HUES64 (cell line): ENCODE results near the gene ACP7. TPM values are rescaled to one million over a fixed set of nuclear protein-coding genes. Genes with fewer than 3 reads are reported as not detected.
A peak's percentile ranks its signal among the peaks of the same experiment; 100 is the strongest.

Experiments
- H3K27ac ChIP-seq: 2 replicates; pipeline ENCODE4 v1.7.0; 2013; ENCODE audit warnings: low read depth, low read length, inconsistent platforms
- H3K27me3 ChIP-seq: 2 replicates; pipeline ENCODE4 v1.6.1; 2013; ENCODE audit warnings: mild to moderate bottlenecking, low read length; ENCODE audit not compliant: insufficient read depth
- H3K36me3 ChIP-seq: 2 replicates; pipeline ENCODE4 v1.6.1; 2013; ENCODE audit warnings: mild to moderate bottlenecking, low read length; ENCODE audit not compliant: insufficient read depth
- H3K4me1 ChIP-seq: 2 replicates; pipeline ENCODE4 v1.6.1; 2013; ENCODE audit warnings: mild to moderate bottlenecking, low read length, moderate library complexity; ENCODE audit not compliant: insufficient read depth
- H3K4me3 ChIP-seq: 2 replicates; pipeline ENCODE4 v1.5.1; 2013; ENCODE audit warnings: mild to moderate bottlenecking, low read length, moderate library complexity
- H3K9ac ChIP-seq: 2 replicates; pipeline ENCODE4 v1.6.1; 2013; ENCODE audit warnings: mild to moderate bottlenecking, low read depth, low read length
- H3K9me3 ChIP-seq: 2 replicates; pipeline ENCODE4 v1.6.1; 2013; ENCODE audit warnings: low read depth, low read length; ENCODE audit not compliant: insufficient read depth
- WGBS: fragments of 150-250, 120-280 bp; methylation state at CpG from one replicate; pipeline ENCODE4 v1.1.7; 2013; ENCODE audit warnings: missing lambda C conversion rate; 5-methylcytosine and 5-hydroxymethylcytosine counted together
- polyA plus RNA-seq, 2 experiments: library from polyadenylated mRNA; stranded (reverse); fragments of 50-300 nt; gene quantifications; one replicate each; pipeline ENCODE4 v1.2.3, GENCODE V29; 2013

The ACP7 gene, protein sequence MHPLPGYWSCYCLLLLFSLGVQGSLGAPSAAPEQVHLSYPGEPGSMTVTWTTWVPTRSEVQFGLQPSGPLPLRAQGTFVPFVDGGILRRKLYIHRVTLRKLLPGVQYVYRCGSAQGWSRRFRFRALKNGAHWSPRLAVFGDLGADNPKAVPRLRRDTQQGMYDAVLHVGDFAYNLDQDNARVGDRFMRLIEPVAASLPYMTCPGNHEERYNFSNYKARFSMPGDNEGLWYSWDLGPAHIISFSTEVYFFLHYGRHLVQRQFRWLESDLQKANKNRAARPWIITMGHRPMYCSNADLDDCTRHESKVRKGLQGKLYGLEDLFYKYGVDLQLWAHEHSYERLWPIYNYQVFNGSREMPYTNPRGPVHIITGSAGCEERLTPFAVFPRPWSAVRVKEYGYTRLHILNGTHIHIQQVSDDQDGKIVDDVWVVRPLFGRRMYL
- polyA plus RNA-seq (2013, experiment 1 of 2): 0.10 TPM
- polyA plus RNA-seq (2013, experiment 2 of 2): 0.19 TPM

DNA sequence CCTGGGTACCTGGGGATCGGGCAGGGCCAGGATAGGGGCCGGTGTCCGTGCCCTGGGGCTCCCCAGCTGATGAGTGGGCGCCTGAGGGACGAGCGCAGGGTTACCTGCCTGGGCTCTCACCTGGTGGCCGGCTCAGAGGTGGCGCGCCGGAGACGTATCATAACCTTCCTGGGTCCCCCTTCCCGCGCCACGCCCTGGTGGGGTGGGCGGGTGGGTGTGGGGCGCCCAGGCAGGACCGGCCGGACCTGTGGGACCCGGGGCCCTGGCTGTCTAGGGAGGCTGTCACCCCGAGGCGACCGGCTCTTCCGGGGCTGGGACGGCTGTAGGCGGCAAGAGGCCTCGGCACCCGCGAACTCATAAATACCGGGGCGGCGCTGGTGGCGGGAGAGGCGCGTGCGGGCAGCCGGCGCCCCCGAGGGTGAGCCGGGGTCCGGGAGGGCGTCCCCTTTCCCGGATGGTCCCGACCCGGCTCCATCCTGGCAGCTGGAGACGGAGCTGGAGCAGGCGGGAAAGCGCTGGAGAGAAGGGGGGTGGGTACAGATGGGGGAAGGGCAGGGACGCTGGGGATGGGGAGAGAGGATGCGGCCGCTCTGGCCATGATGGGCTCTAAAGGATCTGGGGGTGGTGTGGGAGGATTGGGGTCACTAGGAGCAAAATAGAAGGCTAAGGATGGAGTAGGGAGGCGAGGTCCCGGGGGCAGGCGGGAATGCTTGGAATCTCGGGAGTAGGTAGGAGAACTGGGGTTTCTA, at the start of gene ACP7:
Gene ACP7 (plus strand): TSS at position 386 of the 749 bp plus-strand sequence. CDS start 902 bp downstream, outside the sequence.
- Histone ChIP-seq H3K9ac (0 out of 2 replicates have a peak within 1 kb of the TSS, but pooled peaks have one; percentile 17), H3K27me3 (peaks cover 43% of the 10 kb centered on the region), H3K27ac (no peak within 1 kb of the TSS), H3K4me3 (peak within 1 kb of the TSS; percentile 58), H3K36me3 (no peaks in the 10 kb centered on the region), H3K9me3 (no peaks in the 10 kb centered on the region), H3K4me1 (peaks cover 4% of the 10 kb centered on the region; the same call in 1 of the 2 replicates)
- 5% methylated on average over 54 of the region's 54 CpGs for WGBS

DNA sequence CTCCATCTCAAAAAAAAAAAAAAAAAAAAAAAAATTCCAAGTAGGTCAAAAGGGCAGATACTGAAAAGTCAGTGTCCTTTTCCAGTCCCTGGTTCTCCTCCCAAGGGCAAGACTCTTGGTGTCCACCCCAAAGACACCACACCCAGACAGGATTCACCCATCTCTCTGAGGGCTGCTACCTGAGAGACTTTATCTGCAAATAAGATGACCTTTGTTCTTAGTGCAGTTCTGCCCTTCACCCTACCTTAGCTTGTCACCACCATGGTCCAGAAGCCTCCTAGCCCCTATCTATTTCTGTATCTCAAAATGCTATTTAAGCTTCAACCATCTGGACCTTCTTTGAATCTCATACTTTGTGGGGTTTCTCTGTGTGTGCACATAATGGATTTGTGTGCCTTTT, 47.6 kb upstream of the ACP7 start:
- no peaks in the 10 kb centered on the region for H3K36me3 ChIP-seq
- H3K9ac ChIP-seq: no peak overlapping the region
- H3K9me3 ChIP-seq: no peaks in the 10 kb centered on the region
- no peaks in the 10 kb centered on the region; the same call in 1 of the 2 replicates for H3K27me3 ChIP-seq
- no peak overlapping the region for H3K4me3 ChIP-seq
- 0 out of 2 replicates have a peak, but pooled peaks cover 4% of the 10 kb centered on the region for H3K4me1 ChIP-seq
- H3K27ac ChIP-seq: no peak overlapping the region

DNA sequence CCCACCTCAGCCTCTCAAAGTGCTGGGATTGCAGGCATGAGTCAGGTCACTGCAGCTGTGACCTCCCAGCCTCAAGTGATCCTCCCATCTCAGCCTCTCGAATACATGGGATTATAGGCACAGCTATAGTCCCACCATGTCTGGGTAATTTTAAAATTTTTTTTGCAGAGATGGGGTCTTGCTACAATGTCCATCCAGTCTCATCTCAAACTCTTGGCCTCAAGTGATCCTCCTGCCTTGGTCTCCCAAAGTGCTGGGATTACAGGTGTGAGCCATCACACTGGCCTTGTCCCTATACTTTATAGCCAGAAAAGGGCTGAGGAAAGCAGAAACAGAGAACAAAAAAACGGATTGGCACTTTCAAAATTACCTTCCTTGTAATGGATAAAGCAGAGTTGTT, 47.0 kb upstream of the ACP7 start:
- H3K27me3 ChIP-seq: no peaks in the 10 kb centered on the region; the same call in 1 of the 2 replicates
- WGBS: 80% methylated on average over 2 of the region's 2 CpGs
- no peaks in the 10 kb centered on the region for H3K36me3 ChIP-seq
- H3K4me1 ChIP-seq: 0 out of 2 replicates have a peak, but pooled peaks cover 4% of the 10 kb centered on the region
- no peak overlapping the region for H3K9ac ChIP-seq
- no peak overlapping the region for H3K4me3 ChIP-seq
- no peaks in the 10 kb centered on the region for H3K9me3 ChIP-seq
- no peak overlapping the region for H3K27ac ChIP-seq

DNA sequence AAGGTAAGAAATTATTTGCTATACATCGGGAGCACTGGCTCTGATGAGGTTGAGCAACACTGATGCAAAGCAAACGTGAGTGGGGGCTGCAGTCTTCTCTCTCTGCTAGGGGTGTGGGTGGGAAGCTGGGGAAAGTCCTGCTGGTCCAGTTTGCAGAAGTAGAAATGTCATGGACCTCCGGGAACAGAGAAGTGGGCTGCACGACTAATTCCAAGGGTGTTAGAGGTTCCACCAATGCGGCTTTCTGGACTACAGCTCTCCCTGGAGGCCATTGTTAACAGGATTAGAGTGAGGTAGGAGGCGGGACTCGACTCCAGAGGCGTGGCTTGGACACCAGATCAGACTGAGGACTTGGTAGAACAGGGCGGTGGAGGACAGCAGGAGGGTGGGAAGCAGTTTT, 46.1 kb upstream of the ACP7 start:
- Histone ChIP-seq H3K36me3 (no peaks in the 10 kb centered on the region), H3K27ac (no peak overlapping the region), H3K9ac (no peak overlapping the region), H3K4me3 (no peak overlapping the region), H3K9me3 (no peaks in the 10 kb centered on the region), H3K4me1 (no peaks in the 10 kb centered on the region), H3K27me3 (no peaks in the 10 kb centered on the region; the same call in 1 of the 2 replicates)
- WGBS: 25% methylated on average over 8 of the region's 9 CpGs

DNA sequence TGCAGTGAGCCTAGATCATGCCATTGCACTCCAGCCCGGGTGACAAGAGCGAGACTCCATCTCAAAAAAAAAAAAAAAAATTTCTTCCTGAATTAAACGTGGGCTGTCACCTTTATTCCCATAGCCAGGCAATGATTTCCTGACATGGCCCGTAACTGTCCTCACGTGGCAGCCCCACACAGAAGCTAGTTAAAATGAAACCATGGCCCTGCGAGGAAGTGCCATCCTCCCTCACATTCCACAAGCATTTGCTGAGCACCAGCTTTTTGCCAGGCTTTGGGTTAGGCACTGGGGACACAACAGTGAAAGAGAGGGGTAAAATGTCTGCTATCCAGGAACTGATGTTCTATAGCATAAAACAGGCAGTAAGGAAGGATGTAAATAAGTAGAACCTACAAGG, 38.7 kb upstream of the ACP7 start:
- peaks cover 13% of the 10 kb centered on the region for H3K9me3 ChIP-seq
- no peaks in the 10 kb centered on the region for H3K4me1 ChIP-seq
- H3K4me3 ChIP-seq: no peak overlapping the region
- H3K9ac ChIP-seq: no peak overlapping the region
- WGBS: 72% methylated on average over 6 of the region's 6 CpGs
- H3K27me3 ChIP-seq: no peaks in the 10 kb centered on the region
- no peaks in the 10 kb centered on the region for H3K36me3 ChIP-seq
- no peak overlapping the region for H3K27ac ChIP-seq

DNA sequence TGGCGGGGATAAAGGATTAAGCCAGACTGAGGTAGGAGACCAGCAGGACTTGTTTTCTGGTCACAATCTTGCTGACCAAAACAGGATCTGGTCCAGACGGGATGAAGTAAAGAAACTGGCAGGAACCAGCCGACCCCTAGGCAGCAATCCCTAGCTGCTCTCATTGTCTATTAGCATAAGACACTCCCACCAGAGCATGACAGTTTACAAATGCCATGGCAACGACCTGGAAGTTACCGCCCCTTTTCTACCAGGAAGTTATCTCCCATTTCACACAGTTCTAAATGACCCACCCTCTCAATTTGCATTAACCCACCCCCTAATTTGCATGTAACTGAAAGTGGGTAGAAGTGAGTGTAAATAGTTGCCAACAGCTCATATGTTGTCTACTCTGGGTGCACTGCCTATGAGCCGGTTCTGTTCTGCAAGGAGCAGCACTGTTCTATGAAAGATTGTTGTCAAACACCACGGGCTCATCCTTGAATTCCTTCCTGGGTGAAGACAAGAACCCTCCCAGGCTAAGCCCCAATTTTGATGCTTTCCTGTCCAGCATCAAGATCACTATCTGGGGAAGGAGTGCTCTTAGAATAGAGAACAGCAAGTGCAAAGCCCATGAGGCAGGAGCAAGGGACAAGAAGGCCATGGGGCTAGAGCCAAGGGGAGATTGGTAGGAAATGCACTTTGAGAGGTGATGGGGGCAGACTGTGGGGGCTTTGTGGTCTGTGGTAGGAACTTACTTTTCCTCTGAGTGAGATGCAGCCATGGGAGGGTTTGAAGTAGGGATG, 37.9 kb upstream of the ACP7 start:
- peaks cover 13% of the 10 kb centered on the region for H3K9me3 ChIP-seq
- no peak overlapping the region for H3K4me3 ChIP-seq
- no peaks in the 10 kb centered on the region for H3K27me3 ChIP-seq
- no peak overlapping the region for H3K9ac ChIP-seq
- WGBS: 64% methylated on average over 7 of the region's 7 CpGs
- no peaks in the 10 kb centered on the region for H3K36me3 ChIP-seq
- H3K27ac ChIP-seq: no peak overlapping the region
- no peaks in the 10 kb centered on the region for H3K4me1 ChIP-seq

DNA sequence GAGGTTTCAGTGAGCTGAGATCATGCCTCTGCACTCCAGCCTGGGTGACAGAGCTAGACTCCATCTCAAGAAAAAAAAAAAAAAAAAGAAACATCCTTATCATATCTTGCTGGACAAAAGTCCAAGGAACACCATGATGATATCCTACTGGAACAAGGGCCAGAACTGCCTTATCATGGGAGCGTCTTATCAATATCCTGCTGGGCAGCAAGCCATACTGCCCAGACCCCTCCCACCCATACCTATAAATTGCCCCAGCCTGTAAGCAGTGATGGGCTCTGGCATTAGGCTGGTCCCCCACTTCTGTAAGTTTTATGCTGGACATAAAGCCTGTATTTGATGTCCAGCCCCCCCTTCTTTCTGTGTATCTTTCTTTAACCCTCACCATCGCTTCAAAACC, 37.1 kb upstream of the ACP7 start:
- no peak overlapping the region for H3K9ac ChIP-seq
- H3K9me3 ChIP-seq: peaks cover 13% of the 10 kb centered on the region
- 97% methylated on average over 2 of the region's 2 CpGs for WGBS

DNA sequence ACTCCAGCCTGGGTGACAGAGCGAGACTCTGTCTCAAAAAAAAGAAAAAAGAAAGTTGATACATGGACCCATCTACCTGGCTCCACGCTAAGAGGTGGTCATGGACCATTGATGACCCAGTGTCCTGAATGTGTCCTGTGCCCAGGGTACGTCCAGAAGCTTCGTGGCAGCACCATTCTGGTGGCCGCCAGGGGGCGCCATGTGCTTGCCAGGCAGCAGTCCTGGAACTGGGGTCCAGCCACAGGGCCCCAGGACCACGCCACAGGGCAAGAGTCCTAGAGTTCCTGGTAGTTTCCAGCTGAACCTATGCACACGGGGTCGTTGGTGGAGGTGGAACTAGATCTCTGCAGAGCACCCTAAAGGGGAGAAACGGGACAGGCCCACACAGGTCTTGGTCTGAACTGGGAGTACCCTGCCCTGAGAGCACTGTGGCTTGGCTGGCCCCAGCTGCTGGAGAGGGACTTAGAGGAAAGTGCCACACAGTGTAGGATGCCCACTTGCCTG, 31.9 kb upstream of the ACP7 start:
- Histone ChIP-seq H3K9me3 (no peaks in the 10 kb centered on the region), H3K4me3 (no peak overlapping the region), H3K27ac (no peak overlapping the region), H3K4me1 (no peaks in the 10 kb centered on the region), H3K36me3 (no peaks in the 10 kb centered on the region), H3K9ac (no peak overlapping the region), H3K27me3 (no peaks in the 10 kb centered on the region)
- WGBS: 31% methylated on average over 10 of the region's 10 CpGs

More for the DNA sequence above, 37.1 kb upstream of the ACP7 start:
- H3K36me3 ChIP-seq: no peaks in the 10 kb centered on the region
- no peak overlapping the region for H3K4me3 ChIP-seq
- H3K4me1 ChIP-seq: no peaks in the 10 kb centered on the region
- H3K27me3 ChIP-seq: no peaks in the 10 kb centered on the region
- H3K27ac ChIP-seq: no peak overlapping the region

DNA sequence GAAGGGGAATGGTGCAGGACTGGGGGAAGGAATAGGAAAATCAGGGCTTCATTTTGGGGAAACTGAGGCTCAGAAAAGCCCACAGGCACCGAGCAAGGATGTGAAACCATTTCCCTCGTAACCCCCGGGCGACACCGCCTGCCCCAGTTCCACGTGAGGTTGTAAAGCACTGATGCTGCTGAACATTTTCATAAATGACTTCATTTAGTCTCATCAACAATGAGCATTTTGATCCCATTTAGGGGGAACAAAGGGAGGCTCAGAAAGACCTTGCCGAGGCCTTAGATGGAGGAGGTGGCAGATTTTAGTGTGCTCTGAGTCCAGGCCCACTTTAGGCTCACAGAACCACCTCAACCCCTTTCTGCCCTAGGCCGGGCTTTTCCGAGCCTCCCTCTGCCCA, 31.3 kb upstream of the ACP7 start:
- Histone ChIP-seq H3K27ac (no peak overlapping the region), H3K27me3 (no peaks in the 10 kb centered on the region), H3K4me3 (no peak overlapping the region), H3K9ac (no peak overlapping the region), H3K9me3 (no peaks in the 10 kb centered on the region), H3K4me1 (no peaks in the 10 kb centered on the region), H3K36me3 (no peaks in the 10 kb centered on the region)
- 82% methylated on average over 9 of the region's 9 CpGs for WGBS

DNA sequence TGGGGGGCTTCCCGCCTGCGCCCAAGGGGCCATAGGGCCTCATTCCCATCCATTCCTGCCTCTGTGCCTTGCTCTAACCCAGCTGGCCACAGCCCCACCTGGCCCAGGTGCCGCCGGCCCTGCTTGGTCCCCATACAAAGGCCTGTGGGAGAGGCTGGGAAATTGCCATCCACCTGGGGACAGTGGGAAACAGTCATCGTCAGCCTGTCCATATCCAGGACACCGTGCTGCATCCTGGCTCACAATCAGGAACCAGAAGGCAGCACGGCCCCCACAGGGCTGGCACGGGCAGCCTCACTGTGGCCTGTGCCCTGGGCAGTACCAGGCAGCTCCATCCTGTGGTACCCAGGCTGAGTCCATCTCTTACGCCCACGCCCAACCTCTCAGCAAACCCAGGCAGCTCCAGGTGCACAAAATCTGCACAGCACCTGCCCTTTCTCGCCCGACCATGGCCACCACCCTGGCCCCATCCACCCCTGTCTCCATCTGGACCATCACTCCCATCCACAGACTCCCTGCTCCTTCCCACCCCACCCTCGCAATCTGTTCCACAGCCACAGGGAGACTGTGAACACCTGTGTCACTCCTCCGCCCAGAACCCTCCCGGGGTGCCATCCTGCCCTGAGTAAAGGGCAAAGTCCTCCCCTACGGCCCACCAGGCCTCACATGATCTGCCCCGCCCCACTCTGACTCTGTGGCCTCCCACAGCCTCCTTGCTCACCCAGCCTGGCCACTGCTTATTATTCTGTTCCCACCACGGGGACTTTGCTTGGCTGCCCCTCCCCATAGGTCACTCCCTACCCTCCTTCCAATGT, 30.7 kb upstream of the ACP7 start:
- WGBS: 87% methylated on average over 18 of the region's 18 CpGs
- Histone ChIP-seq H3K9me3 (no peaks in the 10 kb centered on the region), H3K27me3 (no peaks in the 10 kb centered on the region), H3K27ac (no peak overlapping the region), H3K4me1 (no peaks in the 10 kb centered on the region), H3K9ac (no peak overlapping the region), H3K36me3 (no peaks in the 10 kb centered on the region), H3K4me3 (no peak overlapping the region)
